SU-DHL-6 (cell line): ENCODE data around the gene NOX5.

Experiments used
- H2AFZ ChIP-seq: fragments of 200-600 bp; sonication (generic); 2 replicates; pipeline ENCODE4 v1.6.1; 2014; ENCODE audit warnings: low read depth, mild to moderate bottlenecking, moderate library complexity, mixed read lengths, antibody characterized with exemption, low read length; ENCODE audit not compliant: severe bottlenecking
- H3F3A ChIP-seq: fragments of 200-600 bp; shearing (Covaris generic); 2 replicates; pipeline ENCODE4 v1.6.0; 2016; ENCODE audit warnings: antibody characterized with exemption, mild to moderate bottlenecking; ENCODE audit not compliant: insufficient read depth
- H3K27ac ChIP-seq: fragments of 200-600 bp; sonication (generic); 2 replicates; pipeline ENCODE4 v1.5.1; 2016; ENCODE audit warnings: low read depth, mild to moderate bottlenecking, low read length, moderate library complexity, mixed read lengths
- H3K27me3 ChIP-seq: fragments of 200-600 bp; sonication (generic), shearing (Covaris generic); 2 replicates; pipeline ENCODE4 v1.6.0; 2014; ENCODE audit warnings: mild to moderate bottlenecking, low read length
- H3K36me3 ChIP-seq: fragments of 200-600 bp; sonication (generic); 2 replicates; pipeline ENCODE4 v1.6.1; 2014; ENCODE audit warnings: mild to moderate bottlenecking, low read length, mixed read lengths
- H3K4me2 ChIP-seq: fragments of 300-600, 200-600 bp; shearing (Covaris generic), sonication (generic); 2 replicates; pipeline ENCODE4 v1.6.0; 2014; ENCODE audit warnings: low read length, low read depth, mild to moderate bottlenecking; ENCODE audit not compliant: poor library complexity, severe bottlenecking
- H3K4me3 ChIP-seq: fragments of 200-600 bp; sonication (generic); 2 replicates; pipeline ENCODE4 v1.5.1; 2014; ENCODE audit warnings: antibody characterized with exemption, low read length, mild to moderate bottlenecking, mixed read lengths; ENCODE audit not compliant: insufficient read depth, poor library complexity, severe bottlenecking
- H3K79me2 ChIP-seq: fragments of 200-600 bp; sonication (generic); 2 replicates; pipeline ENCODE4 v1.6.1; 2014; ENCODE audit warnings: mild to moderate bottlenecking, low read length, moderate library complexity; ENCODE audit not compliant: insufficient read depth
- H3K9ac ChIP-seq: fragments of 200-600 bp; sonication (generic); 2 replicates; pipeline ENCODE4 v1.7.0; 2014; ENCODE audit warnings: mild to moderate bottlenecking, low read length
- H3K9me2 ChIP-seq: fragments of 200-600 bp; sonication (generic); replicated peaks from 2 replicates; pipeline ENCODE4 v1.6.1; 2014; ENCODE audit warnings: low read length; ENCODE audit not compliant: insufficient read depth
- H3K9me3 ChIP-seq: fragments of 200-600 bp; sonication (generic); 2 replicates; pipeline ENCODE4 v1.6.1; 2014; ENCODE audit warnings: low read length, mixed read lengths; ENCODE audit not compliant: insufficient read depth
- H4K20me1 ChIP-seq: fragments of 200-600 bp; sonication (generic); 2 replicates; pipeline ENCODE4 v1.6.1; 2014; ENCODE audit warnings: low read depth, mild to moderate bottlenecking, antibody characterized with exemption, low read length, moderate library complexity, mixed read lengths
- CTCF ChIP-seq: fragments of 200-600 bp; sonication (generic); IDR thresholded peaks from one replicate; pipeline ENCODE4 v1.5.1; 2017; ENCODE audit warnings: antibody characterized with exemption, mild to moderate bottlenecking, low read length, moderate library complexity; ENCODE audit not compliant: insufficient read depth, poor library complexity, severe bottlenecking
- EZH2phosphoT487 ChIP-seq: fragments of 200-600 bp; sonication (generic), shearing (Covaris generic); conservative IDR thresholded peaks from 2 replicates; pipeline ENCODE4 v1.6.1; 2018; ENCODE audit warnings: mild to moderate bottlenecking, antibody characterized with exemption, low read length, moderate library complexity, mixed read lengths

NOX5 gene

DNA sequence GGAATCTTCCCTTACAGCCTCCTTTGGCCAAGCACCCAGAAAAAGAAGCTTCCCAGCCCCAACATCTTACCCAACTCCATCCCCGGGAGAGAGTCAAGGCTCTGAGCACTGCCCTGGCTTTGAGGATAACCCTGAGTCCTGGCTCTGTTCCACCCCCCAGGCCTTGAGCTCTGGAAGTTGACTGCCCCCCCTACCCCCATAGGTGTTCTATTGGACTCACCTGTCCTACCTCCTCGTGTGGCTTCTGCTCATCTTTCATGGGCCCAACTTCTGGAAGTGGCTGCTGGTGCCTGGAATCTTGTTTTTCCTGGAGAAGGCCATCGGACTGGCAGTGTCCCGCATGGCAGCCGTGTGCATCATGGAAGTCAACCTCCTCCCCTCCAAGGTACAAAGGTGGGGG, 22.3 kb downstream of the NOX5 start:
- Histone ChIP-seq H3K27ac (no peak overlapping the region), H3K27me3 (no peaks in the 10 kb centered on the region), H3F3A (no peaks in the 10 kb centered on the region), H3K36me3 (no peaks in the 10 kb centered on the region), H4K20me1 (no peaks in the 10 kb centered on the region), H3K9me2 (no peaks in the 10 kb centered on the region), H2AFZ (no peak overlapping the region), H3K4me3 (no peak overlapping the region), H3K79me2 (no peaks in the 10 kb centered on the region), H3K4me2 (no peak overlapping the region), H3K9me3 (no peaks in the 10 kb centered on the region), H3K9ac (no peak overlapping the region)
- no peak for TF ChIP-seq EZH2phosphoT487
- no peak for TF ChIP-seq CTCF

DNA sequence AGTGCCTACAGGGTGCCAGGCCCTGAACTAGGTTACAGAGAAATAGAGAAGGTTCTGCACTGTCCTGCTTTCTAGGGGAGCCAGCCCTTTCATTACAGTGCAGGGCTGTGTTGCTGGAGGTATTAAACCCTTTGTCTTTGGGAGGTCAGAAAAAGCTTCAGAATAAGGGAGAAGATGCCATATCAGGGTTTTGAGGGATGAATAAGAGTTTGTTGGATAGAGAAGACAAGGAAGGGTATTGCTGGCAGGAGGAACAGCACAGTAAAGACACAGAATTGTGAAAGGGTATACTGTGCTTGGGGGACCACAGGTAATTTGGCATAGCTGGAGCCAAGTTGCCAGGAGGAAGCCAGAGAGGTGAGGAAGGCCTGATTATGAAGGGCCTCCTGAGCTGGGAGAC, 23.0 kb downstream of the NOX5 start:
- TF ChIP-seq CTCF (no peak), EZH2phosphoT487 (no peak)
- Histone ChIP-seq H3K4me3 (no peak overlapping the region), H3K4me2 (no peak overlapping the region), H2AFZ (no peak overlapping the region), H3K27ac (no peak overlapping the region), H3K9me2 (no peaks in the 10 kb centered on the region), H4K20me1 (no peaks in the 10 kb centered on the region), H3K79me2 (no peaks in the 10 kb centered on the region), H3K9me3 (no peaks in the 10 kb centered on the region), H3F3A (no peaks in the 10 kb centered on the region), H3K9ac (no peak overlapping the region), H3K27me3 (no peaks in the 10 kb centered on the region), H3K36me3 (no peaks in the 10 kb centered on the region)

DNA sequence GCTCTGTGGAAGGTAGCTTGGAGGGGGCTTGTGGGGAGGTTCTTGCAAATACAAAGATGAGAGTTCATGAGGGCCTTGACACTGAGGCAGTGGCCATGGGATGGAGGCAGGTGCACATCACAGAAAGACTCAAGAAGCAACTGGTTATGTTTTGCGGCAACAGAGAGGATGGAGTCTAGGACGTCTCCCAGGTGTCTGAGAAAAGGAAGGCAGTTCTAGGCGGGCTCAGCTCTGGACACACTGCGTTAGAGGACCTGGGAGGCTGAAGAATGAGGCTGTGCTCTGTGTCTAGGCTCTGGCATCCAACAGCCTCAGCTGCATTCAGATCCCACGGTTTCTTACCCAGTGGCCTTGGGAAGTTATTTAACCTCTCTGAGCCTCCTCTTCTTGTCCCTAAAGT, 23.5 kb downstream of the NOX5 start:
- Histone ChIP-seq H3K9ac (no peak overlapping the region), H3K27ac (no peak overlapping the region), H3F3A (no peaks in the 10 kb centered on the region), H3K36me3 (no peaks in the 10 kb centered on the region), H4K20me1 (no peaks in the 10 kb centered on the region), H3K4me2 (no peak overlapping the region), H2AFZ (no peak overlapping the region), H3K79me2 (no peaks in the 10 kb centered on the region), H3K9me3 (no peaks in the 10 kb centered on the region), H3K9me2 (no peaks in the 10 kb centered on the region), H3K27me3 (no peaks in the 10 kb centered on the region), H3K4me3 (no peak overlapping the region)
- no peak for TF ChIP-seq EZH2phosphoT487
- no peak for TF ChIP-seq CTCF

DNA sequence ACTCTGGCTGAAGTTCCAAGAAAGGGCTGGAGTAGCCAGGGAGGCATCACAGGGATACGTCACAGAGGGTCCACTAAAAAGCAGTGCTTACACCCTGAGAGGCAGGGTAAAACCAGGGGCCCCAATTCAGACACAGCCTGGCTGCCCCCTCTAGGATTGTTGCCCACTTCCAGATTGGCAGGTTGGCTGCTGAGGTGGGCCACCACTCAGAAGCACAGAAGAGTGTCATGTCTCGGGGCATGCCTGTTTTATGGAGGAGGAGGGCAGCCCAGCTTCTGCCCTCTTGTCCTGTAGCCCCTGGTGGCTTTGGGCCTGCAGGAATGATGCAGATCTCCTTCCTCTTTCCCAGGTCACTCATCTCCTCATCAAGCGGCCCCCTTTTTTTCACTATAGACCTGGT, 24.0 kb downstream of the NOX5 start:
- no peaks in the 10 kb centered on the region for H3K9me3 ChIP-seq
- H3K36me3 ChIP-seq = no peaks in the 10 kb centered on the region
- H3K9me2 ChIP-seq = no peaks in the 10 kb centered on the region
- H3F3A ChIP-seq = no peaks in the 10 kb centered on the region
- H4K20me1 ChIP-seq = no peaks in the 10 kb centered on the region
- no peak overlapping the region for H3K9ac ChIP-seq
- H3K27me3 ChIP-seq = no peaks in the 10 kb centered on the region
- no peak overlapping the region for H3K27ac ChIP-seq
- no peak overlapping the region for H2AFZ ChIP-seq
- H3K79me2 ChIP-seq = no peaks in the 10 kb centered on the region
- no peak for TF ChIP-seq CTCF
- H3K4me3 ChIP-seq = no peak overlapping the region
- no peak overlapping the region for H3K4me2 ChIP-seq
